Dendritic cell treated with granulocyte-macrophage colony-stimulating factor and Interleukin-4, amounts not matched to agents 40 ng/mL and 50 ng/mL, for 4 days (primary cell): ENCODE data around the gene BRCC3.
"Not testable (repeated sequence)": the region's sequence is repeated elsewhere in the genome, so short reads cannot be mapped to it uniquely, and the experiment has no call there.

ENCODE experiments used
- H3K27ac Mint-ChIP-seq: one replicate; pipeline ENCODE4 v1.8.0; 2022; ENCODE audit warnings: mild to moderate bottlenecking, mixed read lengths
- H3K27me3 Mint-ChIP-seq: one replicate; pipeline ENCODE4 v1.8.0; 2022; ENCODE audit warnings: mild to moderate bottlenecking, mixed read lengths
- H3K36me3 Mint-ChIP-seq: one replicate; pipeline ENCODE4 v1.8.0; 2022; ENCODE audit warnings: low read depth, mixed read lengths
- H3K4me1 Mint-ChIP-seq: one replicate; pipeline ENCODE4 v1.8.0; 2022; ENCODE audit warnings: low read depth, mixed read lengths
- H3K4me3 Mint-ChIP-seq: one replicate; pipeline ENCODE4 v1.8.0; 2022; ENCODE audit warnings: mild to moderate bottlenecking, moderate library complexity, mixed read lengths
- H3K9me3 Mint-ChIP-seq: one replicate; pipeline ENCODE4 v1.8.0; 2022; ENCODE audit warnings: mixed read lengths
- intact Hi-C: fragments of 100-400 bp; cut with micrococcal nuclease; formaldehyde crosslinking; loops from one replicate; pipeline ENCODE4 v1.15.0; 2022

BRCC3 gene

GRCh38 chrX:155143959-155144548 is 72.7 kb downstream of the BRCC3 start:
- Mint-ChIP-seq H3K9me3 (no peaks in the 10 kb centered on the region), H3K36me3 (no peaks in the 10 kb centered on the region), H3K27ac (no peak overlapping the region), H3K27me3 (no peaks in the 10 kb centered on the region), H3K4me1 (no peaks in the 10 kb centered on the region), H3K4me3 (no peak overlapping the region)
- intact Hi-C loops, result no loop called here

- no peaks in the 10 kb centered on the region for H3K4me1 Mint-ChIP-seq
- H3K27me3 Mint-ChIP-seq, result no peaks in the 10 kb centered on the region
- H3K4me3 Mint-ChIP-seq, result no peak overlapping the region
- no peaks in the 10 kb centered on the region for H3K9me3 Mint-ChIP-seq
- intact Hi-C loops, result no loop called here
- no peaks in the 10 kb centered on the region for H3K36me3 Mint-ChIP-seq
- no peak overlapping the region for H3K27ac Mint-ChIP-seq
Measured at GRCh38 chrX:155144926-155145325, 73.6 kb downstream of the BRCC3 start.

GRCh38 chrX:155147612-155148011 is 76.3 kb downstream of the BRCC3 start:
- H3K4me3 Mint-ChIP-seq, H3K4me1 Mint-ChIP-seq, H3K36me3 Mint-ChIP-seq, H3K27me3 Mint-ChIP-seq, intact Hi-C loops, H3K27ac Mint-ChIP-seq: not testable (repeated sequence)
- peaks cover 13% of the 10 kb centered on the region for H3K9me3 Mint-ChIP-seq

- H3K27me3 Mint-ChIP-seq, H3K36me3 Mint-ChIP-seq, intact Hi-C loops, H3K4me1 Mint-ChIP-seq, H3K4me3 Mint-ChIP-seq, H3K27ac Mint-ChIP-seq: not testable (repeated sequence)
- H3K9me3 Mint-ChIP-seq, result peaks cover 19% of the 10 kb centered on the region
Measured at GRCh38 chrX:155148166-155148565, 76.9 kb downstream of the BRCC3 start.

- intact Hi-C loops, result no loop called here
- no peaks in the 10 kb centered on the region for H3K4me1 Mint-ChIP-seq
- H3K27me3 Mint-ChIP-seq, result no peaks in the 10 kb centered on the region
- H3K27ac Mint-ChIP-seq, result no peak overlapping the region
- peaks cover 19% of the 10 kb centered on the region for H3K9me3 Mint-ChIP-seq
- no peaks in the 10 kb centered on the region for H3K36me3 Mint-ChIP-seq
- no peak overlapping the region for H3K4me3 Mint-ChIP-seq
Measured at GRCh38 chrX:155148724-155149537, 77.6 kb downstream of the BRCC3 start.

GRCh38 chrX:155169881-155170280 is 98.6 kb downstream of the BRCC3 start:
- intact Hi-C loops, result no loop called here
- H3K36me3 Mint-ChIP-seq, result no peaks in the 10 kb centered on the region
- H3K4me1 Mint-ChIP-seq, result no peaks in the 10 kb centered on the region
- no peak overlapping the region for H3K4me3 Mint-ChIP-seq
- no peaks in the 10 kb centered on the region for H3K27me3 Mint-ChIP-seq
- H3K9me3 Mint-ChIP-seq, result no peaks in the 10 kb centered on the region
- H3K27ac Mint-ChIP-seq, result no peak overlapping the region
